Kidney (tissue), 14 donors: ENCODE measurements around the gene SLC28A1. TPM values are rescaled to one million over a fixed set of nuclear protein-coding genes. Genes with fewer than 3 reads are reported as not detected.

Experiments used
- DNase-seq, 5 donors: peaks; one replicate each; pipeline ENCODE4 v3.0.0-alpha.2; 2013 to 2020
- FAIRE-seq: peaks from 2 replicates; lab custom pipeline; 2012; peaks lifted over from hg19 to GRCh38; lab: Jason Lieb, UNC
- H3K27ac ChIP-seq, 2 donors: one replicate each; pipeline ENCODE4 v1.7.0; 2013; ENCODE audit warnings: low read depth in 2 of 2, low read length in 2 of 2, inconsistent platforms in 1 of 2
- H3K27me3 ChIP-seq: one replicate; pipeline ENCODE4 v1.7.1; 2013; ENCODE audit warnings: low read length, inconsistent platforms; ENCODE audit not compliant: control insufficient read depth, insufficient read depth
- H3K36me3 ChIP-seq, 3 donors: one replicate each; pipeline versions ENCODE4 v1.7.0 to v1.7.1; 2013; ENCODE audit warnings: low read length in 3 of 3, control low read depth in 1 of 3, inconsistent platforms in 1 of 3; ENCODE audit not compliant: insufficient read depth in 3 of 3, control insufficient read depth in 2 of 3
- H3K4me1 ChIP-seq, 3 donors: one replicate each; pipeline versions ENCODE4 v1.7.0 to v1.7.1; 2013; ENCODE audit warnings: low read length in 3 of 3, inconsistent platforms in 1 of 3, low read depth in 1 of 3; ENCODE audit not compliant: control insufficient read depth in 2 of 3, insufficient read depth in 2 of 3
- H3K4me3 ChIP-seq, 3 donors: one replicate each; pipeline versions ENCODE4 v1.7.0 to v1.8.1; 2013; ENCODE audit warnings: low read length in 3 of 3, control low read depth in 1 of 3, inconsistent platforms in 1 of 3
- H3K9ac ChIP-seq, 3 donors: one replicate each; pipeline versions ENCODE4 v1.7.0 to v1.7.1; 2013; ENCODE audit warnings: low read length in 3 of 3, control low read depth in 1 of 3, inconsistent platforms in 1 of 3
- H3K9me3 ChIP-seq, 3 donors: one replicate each; pipeline versions ENCODE4 v1.7.0 to v1.7.1; 2013; ENCODE audit warnings: low read length in 3 of 3, control low read depth in 1 of 3, inconsistent platforms in 1 of 3; ENCODE audit not compliant: control insufficient read depth in 2 of 3, insufficient read depth in 1 of 3
- CTCF ChIP-seq: IDR thresholded peaks from 3 replicates; pipeline ENCODE4 v1.5.1; 2012; ENCODE audit warnings: mild to moderate bottlenecking, moderate library complexity, borderline replicate concordance; ENCODE audit not compliant: insufficient read depth; ENCODE audit errors: extremely low read depth
- intact Hi-C: fragments of 100-400 bp; cut with DNase I; formaldehyde crosslinking; loops from one replicate; pipeline ENCODE4 v1.11.1; 2022
- polyA plus RNA-seq: library from polyadenylated mRNA; stranded (reverse); fragments of 350-450 nt; fragmentation: Illumina TruSeq; extraction: RNeasy Lipid Tissue Mini Kit (QIAGEN cat#74804); gene quantifications from one replicate; pipeline ENCODE4 v1.2.3, GENCODE V29; 2014; ENCODE audit warnings: low read depth, low replicate concordance; ENCODE audit not compliant: insufficient read depth
- total RNA-seq: library from RNA; stranded (reverse); fragmentation: NEBNext Ultra II Directional; extraction: Animal tissue kit (Norgen Biotek cat#: 25700); gene quantifications from one replicate; pipeline ENCODE4 v1.2.1, GENCODE V29; 2021
- donor health status: control.
- donor health status: control.
- donor health status: control.
- donor health status: control.
- donor health status: control.
- donor health status: DM: yes; HTN: yes; CAD: no.
- donor health status: Normal renal cell carcinoma (clear cell type).

Gene SLC28A1
- total and polyA plus RNA-seq, 2 donors from 2014 or later, result 12.8 to 51.2 TPM

DNA sequence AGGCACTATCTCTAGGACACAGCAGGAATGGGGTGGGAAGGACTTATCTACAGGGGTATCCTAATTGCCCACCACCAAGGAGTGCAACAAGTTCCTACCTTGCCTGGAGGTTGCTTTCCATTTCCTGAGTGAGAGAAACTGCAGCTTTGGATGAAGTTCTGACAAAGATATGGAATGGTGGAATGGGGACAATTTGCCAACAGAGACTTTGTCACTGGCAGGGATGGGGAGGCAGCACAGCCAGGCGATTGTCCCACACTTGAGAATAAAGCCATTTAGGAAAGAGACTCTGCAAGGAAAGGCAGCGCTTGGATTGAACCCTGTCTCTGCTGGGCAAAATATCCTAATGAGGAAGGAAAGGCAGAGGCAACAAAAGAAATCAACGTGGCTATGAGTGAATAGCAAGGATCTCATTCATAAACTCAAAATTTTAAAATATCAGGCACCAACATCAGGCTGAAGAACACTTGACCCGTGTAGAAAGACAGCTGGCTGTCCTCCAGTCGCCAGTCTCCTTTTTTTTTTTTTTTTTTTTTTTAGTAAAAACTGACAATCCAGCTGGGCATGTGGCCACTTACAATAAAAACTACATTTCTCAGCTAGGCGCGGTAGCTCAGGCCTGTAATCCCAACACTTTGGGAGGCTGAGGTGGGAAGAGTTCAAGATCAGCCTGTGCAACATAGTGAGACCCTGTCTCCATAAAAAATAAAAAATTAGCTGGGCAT, 65.5 kb downstream of the SLC28A1 start:
- no peak overlapping the region for H3K9ac ChIP-seq
- H3K4me3 ChIP-seq, result no peak overlapping the region
- intact Hi-C loops, result no loop called here
- H3K27ac ChIP-seq, result no peak overlapping the region
- H3K27me3 ChIP-seq, result no peaks in the 10 kb centered on the region
- FAIRE-seq, result no peak
- no peaks in the 10 kb centered on the region for H3K36me3 ChIP-seq
- no peaks in the 10 kb centered on the region for H3K9me3 ChIP-seq
- TF ChIP-seq CTCF, result no peak
- DNase-seq, result no peak
- H3K4me1 ChIP-seq, result peaks cover 0 to 2% (median 0%) of the 10 kb centered on the region in 3 donors

GRCh38 chr15:84950570-84951111, 66.2 kb downstream of the SLC28A1 start:
- intact Hi-C loops, result no loop called here

GRCh38 chr15:84951736-84952135, 67.3 kb downstream of the SLC28A1 start:
- Histone ChIP-seq H3K9me3 (no peaks in the 10 kb centered on the region), H3K4me1 (peaks cover 0 to 2% (median 0%) of the 10 kb centered on the region in 3 donors), H3K4me3 (no peak overlapping the region), H3K27ac (no peak overlapping the region), H3K9ac (no peak overlapping the region), H3K27me3 (no peaks in the 10 kb centered on the region), H3K36me3 (no peaks in the 10 kb centered on the region)
- DNase-seq, result no peak
- TF ChIP-seq CTCF, result no peak
- intact Hi-C loops, result no loop called here
- no peak for FAIRE-seq

More at GRCh38 chr15:84950570-84951111, 66.2 kb downstream of the SLC28A1 start:
- Histone ChIP-seq H3K9me3 (no peaks in the 10 kb centered on the region), H3K36me3 (no peaks in the 10 kb centered on the region), H3K27ac (no peak overlapping the region), H3K4me3 (no peak overlapping the region), H3K27me3 (no peaks in the 10 kb centered on the region), H3K9ac (no peak overlapping the region), H3K4me1 (peaks cover 0 to 2% (median 0%) of the 10 kb centered on the region in 3 donors)
- no peak for TF ChIP-seq CTCF
- peak in 3 of 5 donors; percentile 39 to 60 (median 51) for DNase-seq
- no peak for FAIRE-seq
